GM18508 (cell line): ENCODE results near the gene PHC2.

ENCODE experiments used
- ATAC-seq: cut with Tn5 transposase; IDR thresholded peaks from one replicate; pipeline ENCODE4 v1.9.1; 2021; ENCODE audit warnings: moderate number of reproducible peaks; ENCODE audit not compliant: insufficient read depth, unreplicated experiment

The PHC2 gene

DNA sequence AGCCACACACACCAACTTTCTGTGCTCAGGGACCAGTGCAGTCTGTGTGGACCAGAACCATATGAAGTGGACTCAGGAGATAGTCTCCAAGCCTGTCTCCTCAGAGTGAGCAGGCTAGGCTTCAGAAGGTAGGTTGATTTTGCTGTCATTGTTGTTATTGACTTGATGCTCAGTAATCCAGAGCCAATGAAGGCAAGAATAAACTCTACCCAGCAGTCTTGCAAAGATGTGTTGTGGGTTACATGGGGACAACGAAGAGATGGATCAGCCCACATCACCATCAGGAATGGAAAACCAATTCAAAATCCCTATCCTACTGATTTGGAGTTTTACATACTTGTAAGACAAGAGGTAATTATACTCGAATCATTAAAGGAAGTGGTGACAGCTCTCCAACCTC is 37.4 kb downstream of the PHC2 start:
- no peak for ATAC-seq

GRCh38 chr1:33392639-33393038 is 38.3 kb downstream of the PHC2 start:
- no peak for ATAC-seq

GRCh38 chr1:33392206-33392605 is 38.7 kb downstream of the PHC2 start:
- no peak for ATAC-seq

DNA sequence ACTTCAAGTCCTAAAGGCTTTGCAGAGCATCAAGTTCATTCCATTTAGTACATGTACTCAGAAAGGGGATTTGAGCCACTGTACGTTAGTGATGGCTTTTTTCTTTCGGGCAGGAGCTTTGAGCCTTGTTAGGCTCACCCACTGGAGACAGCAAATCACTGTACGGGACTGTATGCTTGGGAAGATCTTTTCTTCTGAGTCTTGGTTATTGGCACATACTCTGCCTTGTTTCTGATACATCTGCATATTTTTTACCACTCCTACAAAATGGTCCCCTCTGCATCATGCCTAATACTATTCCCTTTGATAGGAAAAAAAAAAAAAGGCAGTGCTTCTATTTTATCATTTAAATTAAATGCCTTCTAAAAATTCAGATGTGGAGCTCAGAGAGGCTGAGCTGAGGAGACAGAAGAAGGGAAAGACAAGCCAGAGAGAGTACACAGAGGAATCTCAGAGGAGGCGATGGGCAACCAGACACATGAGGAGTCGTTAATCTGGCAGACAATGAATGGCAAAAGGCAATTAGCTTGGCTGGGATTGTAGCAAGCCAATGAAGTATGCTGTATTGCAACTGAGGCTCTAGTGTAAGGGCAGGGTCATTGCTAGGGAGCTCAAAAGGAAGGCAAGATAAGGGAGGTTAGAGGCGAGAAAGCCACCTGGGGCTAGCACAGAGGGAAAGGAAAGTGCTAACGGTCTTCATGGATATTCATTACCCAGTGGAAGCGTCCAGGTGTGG is 39.4 kb downstream of the PHC2 start:
- ATAC-seq: no peak

DNA sequence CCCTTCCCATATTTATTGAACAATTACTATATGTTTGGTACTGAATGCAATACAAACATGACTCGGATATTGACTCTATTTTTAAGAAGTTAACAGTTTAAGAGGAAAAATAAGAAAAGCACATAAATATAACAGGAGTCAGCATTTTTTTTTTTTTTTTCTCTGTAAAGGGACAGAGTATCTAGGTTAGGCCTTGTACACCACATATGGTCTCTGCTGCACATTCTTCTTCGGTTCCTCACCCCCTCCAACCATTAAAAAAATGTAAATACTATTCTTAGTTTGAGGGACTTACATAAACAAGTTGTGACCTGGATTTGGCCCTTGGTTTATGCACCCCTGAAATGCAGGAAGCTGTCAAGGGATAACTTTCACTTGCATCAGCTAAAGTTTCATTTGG is 40.4 kb downstream of the PHC2 start:
- no peak for ATAC-seq

DNA sequence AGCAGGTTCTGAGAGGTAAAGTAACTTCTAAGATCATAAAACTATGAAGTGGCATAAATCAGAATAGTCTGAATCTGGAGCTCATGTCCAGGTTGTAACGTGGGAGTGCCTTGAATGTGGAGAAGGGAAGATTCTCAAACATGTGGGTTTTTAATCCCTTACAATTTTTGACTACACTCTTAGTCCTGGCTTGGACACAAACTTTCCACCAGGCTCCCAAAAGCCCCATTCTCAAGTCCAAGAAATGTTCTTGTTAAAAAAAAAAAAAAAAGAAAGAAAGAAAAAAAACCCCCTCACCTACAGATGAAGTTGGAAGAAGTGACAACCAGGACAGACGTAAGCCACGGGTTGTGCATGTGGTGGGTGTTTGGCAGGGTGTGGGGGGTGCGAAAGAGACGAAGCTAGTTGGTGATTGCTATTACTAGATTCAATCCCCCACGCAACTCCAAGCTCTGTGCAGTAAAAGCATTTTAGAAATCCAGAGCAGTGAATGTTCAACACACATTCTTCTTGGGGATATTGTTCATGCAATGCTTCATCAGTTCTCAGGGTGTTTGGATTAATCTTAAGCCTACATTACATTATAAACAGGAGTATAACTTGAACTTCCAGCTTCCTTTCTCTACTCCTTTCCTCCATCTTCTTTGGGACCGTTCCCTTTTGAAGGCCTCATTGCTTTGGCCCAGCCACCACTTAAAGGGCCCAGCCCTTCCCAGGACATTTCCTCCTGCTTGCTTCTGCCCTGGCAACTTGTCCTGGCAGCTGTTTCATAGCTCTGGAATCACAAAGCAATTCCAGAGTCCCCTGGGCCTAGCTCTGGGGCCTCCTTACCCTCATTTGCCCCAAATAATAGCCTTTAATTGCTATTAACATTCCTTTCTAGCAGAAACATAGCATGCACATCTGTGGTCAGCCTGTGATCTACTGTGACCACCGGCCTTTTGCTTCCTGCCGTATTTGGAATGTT is 41.8 kb downstream of the PHC2 start:
- no peak for ATAC-seq

GRCh38 chr1:33387625-33388024 is 43.3 kb downstream of the PHC2 start:
- no peak for ATAC-seq

DNA sequence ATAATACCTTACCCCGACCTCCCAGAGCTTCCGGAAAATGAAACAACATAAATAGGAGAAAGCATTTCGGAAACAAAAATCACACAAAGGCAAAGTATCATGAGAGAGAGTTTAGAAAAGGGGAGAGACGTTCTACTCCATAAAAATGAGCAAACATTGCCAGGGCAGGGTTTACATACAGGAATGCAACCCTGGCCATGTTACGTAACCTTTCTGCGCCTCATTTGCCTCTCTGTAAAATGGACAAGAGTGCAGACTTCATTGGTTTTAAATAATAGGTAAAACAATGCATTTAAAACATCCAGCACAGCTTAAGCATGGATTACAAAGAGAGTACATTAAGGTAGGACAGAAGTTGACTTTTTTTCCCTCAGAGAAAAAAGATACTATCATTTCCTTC is 45.6 kb downstream of the PHC2 start:
- no peak for ATAC-seq

DNA sequence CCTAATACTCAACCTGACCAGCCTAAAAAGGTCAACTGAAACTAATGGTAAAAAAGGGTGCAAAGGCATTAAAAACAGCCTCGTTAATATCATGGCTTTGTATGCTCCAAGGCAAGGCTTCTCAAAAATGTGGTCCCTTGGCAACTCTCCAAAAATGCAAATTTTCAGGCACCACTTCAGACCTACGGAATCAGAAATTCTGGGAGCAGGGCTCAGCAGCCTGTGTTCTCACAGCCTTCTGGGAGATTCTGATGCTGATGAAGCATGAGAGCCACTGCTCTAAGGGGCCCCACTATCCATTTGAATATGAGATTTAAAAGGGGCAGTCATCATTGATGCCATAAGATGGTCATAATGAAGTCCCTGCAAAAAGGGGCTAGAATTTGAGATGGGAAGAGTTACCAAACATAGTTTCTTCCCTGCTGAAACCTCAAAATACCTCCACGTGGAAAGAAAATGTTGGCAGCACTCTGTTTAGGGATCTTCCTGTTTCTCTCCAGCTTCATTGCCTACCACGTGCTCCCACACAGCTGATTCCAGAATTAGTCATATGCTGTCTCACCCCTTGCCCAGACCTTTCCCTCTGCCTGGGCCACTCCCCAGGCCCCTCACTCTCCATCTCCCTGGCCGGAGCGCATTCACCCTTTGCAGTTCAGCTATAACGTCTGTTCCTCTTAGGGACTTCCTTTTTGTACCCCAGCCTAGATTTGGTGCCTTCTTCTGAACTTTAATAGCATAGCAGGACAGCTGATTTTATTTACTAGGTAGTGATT is 46.7 kb downstream of the PHC2 start:
- no peak for ATAC-seq

DNA sequence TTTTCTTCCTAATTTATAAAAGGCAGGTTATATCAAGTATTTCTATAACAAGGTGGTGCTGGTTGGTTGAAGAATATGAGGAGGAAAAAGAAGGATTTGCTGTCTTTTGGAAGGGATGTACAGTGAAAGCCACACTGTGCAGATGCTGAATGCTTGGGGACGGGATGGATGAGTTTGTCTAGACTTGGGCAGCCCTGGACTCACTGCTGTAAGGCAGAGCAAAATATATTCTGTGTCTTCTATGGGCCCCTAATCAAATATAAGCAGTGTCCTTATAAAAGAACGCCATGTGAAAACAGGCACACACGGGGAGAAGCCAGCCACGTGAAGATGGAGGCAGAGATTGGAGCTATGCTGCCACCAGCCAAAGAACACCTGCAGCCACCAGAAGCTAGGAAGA is 47.4 kb downstream of the PHC2 start:
- ATAC-seq: no peak

- no peak for ATAC-seq
Measured at GRCh38 chr1:33382661-33383415, 48.1 kb downstream of the PHC2 start.

DNA sequence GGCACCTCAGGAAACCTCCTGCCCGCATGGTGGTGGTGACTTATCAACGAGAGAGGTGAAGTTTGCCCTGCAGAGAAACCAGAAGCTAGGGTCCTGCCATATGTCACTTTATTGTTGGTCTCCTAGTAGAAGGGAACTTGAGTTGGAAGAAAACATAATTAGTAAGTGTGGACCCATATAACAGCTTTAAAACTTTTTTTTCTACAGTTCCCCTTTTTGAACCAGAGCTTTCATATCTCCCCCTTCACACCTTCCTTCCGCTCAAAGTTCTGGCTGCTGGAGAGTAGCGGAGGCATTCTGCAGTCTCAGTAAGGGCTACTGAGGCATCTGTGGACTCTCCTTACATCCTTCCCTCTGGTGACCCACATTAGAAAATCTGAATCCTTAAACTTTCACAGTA is 48.9 kb downstream of the PHC2 start:
- ATAC-seq: no peak

- no peak for ATAC-seq
Measured at GRCh38 chr1:33380811-33381210, 50.1 kb downstream of the PHC2 start.

GRCh38 chr1:33379631-33380354 is 51.1 kb downstream of the PHC2 start:
- ATAC-seq: no peak

DNA sequence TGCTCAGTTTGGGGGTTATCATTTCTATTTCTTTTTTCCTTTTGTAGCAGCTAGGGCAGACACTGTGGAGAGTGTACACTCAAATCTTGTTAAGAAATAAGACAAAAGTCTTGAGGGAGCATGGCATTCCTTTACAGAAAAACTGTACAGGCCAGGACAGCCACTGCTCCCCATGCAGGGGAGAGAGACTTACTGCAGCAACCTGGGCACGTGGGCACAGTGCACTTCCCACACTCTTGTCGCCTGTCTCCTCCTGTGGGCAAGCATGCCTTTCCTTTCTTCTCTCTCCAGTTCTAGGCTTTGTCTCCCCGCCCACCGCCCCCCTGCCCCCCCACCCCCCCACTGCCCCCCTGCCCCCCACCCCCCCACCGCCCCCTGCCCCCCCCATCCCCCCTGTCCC is 51.9 kb downstream of the PHC2 start:
- ATAC-seq: no peak

DNA sequence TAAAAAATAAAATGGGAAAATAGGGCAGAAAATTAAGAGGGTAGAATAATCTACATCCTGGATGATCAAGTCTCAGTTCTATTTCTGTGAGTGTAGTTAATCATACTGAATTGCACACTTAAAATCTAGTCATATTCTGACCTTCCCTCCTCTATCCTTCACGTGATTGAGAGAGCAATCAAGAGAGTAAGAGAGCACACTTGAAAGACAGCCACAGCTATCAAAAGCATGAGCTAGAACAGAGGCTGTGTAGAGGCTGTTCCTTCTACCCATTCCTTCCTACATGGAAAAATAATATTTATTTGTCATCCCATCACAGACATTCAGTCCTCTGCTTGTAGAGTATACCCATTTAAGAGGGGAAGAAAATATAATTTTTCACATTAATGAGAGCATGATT is 52.4 kb downstream of the PHC2 start:
- no peak for ATAC-seq

DNA sequence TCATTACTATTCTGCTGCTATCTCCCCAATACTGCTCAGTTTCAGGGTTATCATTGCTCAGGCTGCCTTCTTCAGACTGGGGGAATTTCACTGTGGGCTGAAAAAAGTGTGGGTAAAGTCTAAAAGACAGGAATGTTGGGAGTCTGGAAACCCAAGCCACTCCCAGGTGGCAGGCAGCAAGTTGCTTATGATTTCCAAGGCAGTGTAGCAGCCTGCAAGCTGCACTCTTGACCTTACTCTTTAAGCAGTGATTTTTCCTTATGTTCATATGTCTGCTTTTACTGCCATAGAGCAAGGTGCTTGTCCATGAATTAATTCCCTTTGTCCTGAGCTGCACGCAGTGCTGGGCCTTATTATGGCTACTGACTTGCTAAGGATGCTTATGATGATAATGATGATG is 53.1 kb downstream of the PHC2 start:
- ATAC-seq: no peak

DNA sequence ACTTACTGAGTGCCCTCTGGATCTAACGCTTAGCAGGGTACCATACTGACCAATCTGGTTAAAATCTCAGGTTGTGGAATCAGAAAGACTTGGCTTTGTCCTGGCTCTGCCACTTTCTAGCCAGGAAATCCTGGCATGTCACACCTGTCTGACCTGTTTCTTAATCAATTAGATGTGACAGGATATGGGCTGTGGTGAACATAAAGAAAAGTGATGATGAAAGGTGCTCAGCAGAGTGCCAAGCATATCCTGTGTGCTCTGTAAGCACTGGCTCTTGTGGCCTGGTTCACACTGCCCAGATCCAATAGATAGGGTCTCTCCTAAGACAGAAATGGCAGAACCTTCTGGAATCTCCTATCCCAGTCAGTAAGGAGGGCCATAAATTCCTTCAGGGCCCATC is 53.9 kb downstream of the PHC2 start:
- ATAC-seq: no peak

GRCh38 chr1:33375316-33375715 is 55.6 kb downstream of the PHC2 start:
- no peak for ATAC-seq
